ENCODE measurements around the gene OR2A25. TPM values are rescaled to one million over a fixed set of nuclear protein-coding genes. Genes with fewer than 3 reads are reported as not detected.

The OR2A25 gene
- total and polyA plus RNA-seq, 4 donors: not detected

GRCh38 chr7:144035385-144035784 lies 34.2 kb upstream of the OR2A25 start:
- H3K36me3 ChIP-seq (ENCODE audit: control insufficient read depth in 4 of 4, insufficient read depth in 3 of 4, low read depth in 1 of 4, low read length in 3 of 4): no peaks in the 10 kb centered on the region
- no peak for DNase-seq (ENCODE audit: low spot score)
- no peak for TF ChIP-seq RAD21 (IDR thresholded peaks at IDR 0.05)
- no peak for TF ChIP-seq MAX (IDR thresholded peaks at IDR 0.05)
- no peak for TF ChIP-seq CTCF (IDR thresholded peaks at IDR 0.05; ENCODE audit: low read depth, low read length, missing input control)
- no peak for TF ChIP-seq YY1 (IDR thresholded peaks at IDR 0.05)
- TF ChIP-seq HNF4A (conservative IDR thresholded peaks at IDR 0.05): no peak
- no peak for TF ChIP-seq REST (IDR thresholded peaks at IDR 0.05)
- TF ChIP-seq GABPA (IDR thresholded peaks at IDR 0.05 in 1 of 2, conservative IDR thresholded peaks at IDR 0.05 in 1 of 2): no peak
- no peak for TF ChIP-seq ZBTB33 (IDR thresholded peaks at IDR 0.05)
- no peak for TF ChIP-seq JUND (IDR thresholded peaks at IDR 0.05)
- TF ChIP-seq ATF3 (IDR thresholded peaks at IDR 0.05): no peak
- TF ChIP-seq FOXA2 (IDR thresholded peaks at IDR 0.05): no peak
- no peak overlapping the region for H3K27ac ChIP-seq (ENCODE audit: low read depth in 1 of 2, low read length in 2 of 2)
- H3K9ac ChIP-seq (ENCODE audit: low read depth in 1 of 2, low read length in 2 of 2): no peak overlapping the region
- H3K9me3 ChIP-seq (ENCODE audit: control insufficient read depth in 4 of 4, low read length in 3 of 4): peaks cover 0 to 3% (median 0%) of the 10 kb centered on the region in 4 donors
- peaks cover 0 to 8% (median 0%) of the 10 kb centered on the region in 4 donors for H3K27me3 ChIP-seq (ENCODE audit: control insufficient read depth in 4 of 4, insufficient read depth in 4 of 4, low read length in 3 of 4)
- H3K4me3 ChIP-seq (ENCODE audit: low read depth in 1 of 3, low read length in 3 of 3): no peak overlapping the region
- H3K4me1 ChIP-seq (ENCODE audit: control insufficient read depth in 4 of 4, insufficient read depth in 4 of 4, low read length in 3 of 4): no peaks in the 10 kb centered on the region

GRCh38 chr7:144036302-144036885 lies 33.2 kb upstream of the OR2A25 start:
- Histone ChIP-seq H3K4me3 (ENCODE audit: low read depth in 1 of 3, low read length in 3 of 3) (no peak overlapping the region), H3K27me3 (ENCODE audit: control insufficient read depth in 4 of 4, insufficient read depth in 4 of 4, low read length in 3 of 4) (peaks cover 0 to 6% (median 0%) of the 10 kb centered on the region in 4 donors), H3K36me3 (ENCODE audit: control insufficient read depth in 4 of 4, insufficient read depth in 3 of 4, low read depth in 1 of 4, low read length in 3 of 4) (no peaks in the 10 kb centered on the region), H3K9me3 (ENCODE audit: control insufficient read depth in 4 of 4, low read length in 3 of 4) (peaks cover 0 to 3% (median 0%) of the 10 kb centered on the region in 4 donors), H3K4me1 (ENCODE audit: control insufficient read depth in 4 of 4, insufficient read depth in 4 of 4, low read length in 3 of 4) (no peaks in the 10 kb centered on the region), H3K27ac (ENCODE audit: low read depth in 1 of 2, low read length in 2 of 2) (no peak overlapping the region), H3K9ac (ENCODE audit: low read depth in 1 of 2, low read length in 2 of 2) (no peak overlapping the region)
- DNase-seq (ENCODE audit: low spot score): no peak
- TF ChIP-seq RXRA (IDR thresholded peaks at IDR 0.05): no peak
- TF ChIP-seq ZBTB33 (IDR thresholded peaks at IDR 0.05): no peak
- TF ChIP-seq JUND (IDR thresholded peaks at IDR 0.05): no peak
- no peak for TF ChIP-seq REST (IDR thresholded peaks at IDR 0.05)
- TF ChIP-seq FOXA2 (IDR thresholded peaks at IDR 0.05): no peak
- TF ChIP-seq SP1 (IDR thresholded peaks at IDR 0.05): no peak
- no peak for TF ChIP-seq HNF4A (conservative IDR thresholded peaks at IDR 0.05)
- WGBS: 94% methylated on average over 1 of the region's 1 CpG
